Stimulated activated CD4-positive, alpha-beta T cell treated with anti-CD3 and anti-CD28 coated beads, Interleukin-2, amount 100 ng/mL, for 48 hours (primary cell): Measurements from ENCODE around the gene SETBP1.

Experiments used
- DNase-seq, 2 donors: peaks; one replicate each; pipeline ENCODE4 v3.0.0-alpha.2; 2020

The SETBP1 gene

GRCh38 chr18:44733069-44733753 lies 52.5 kb downstream of the SETBP1 start:
- peak in 1 of 2 donors; percentile 25 for DNase-seq

- no peak for DNase-seq
Observed at GRCh38 chr18:44733754-44734465, 53.2 kb downstream of the SETBP1 start.

GRCh38 chr18:44735096-44735495 lies 54.4 kb downstream of the SETBP1 start:
- DNase-seq, result no peak

DNA sequence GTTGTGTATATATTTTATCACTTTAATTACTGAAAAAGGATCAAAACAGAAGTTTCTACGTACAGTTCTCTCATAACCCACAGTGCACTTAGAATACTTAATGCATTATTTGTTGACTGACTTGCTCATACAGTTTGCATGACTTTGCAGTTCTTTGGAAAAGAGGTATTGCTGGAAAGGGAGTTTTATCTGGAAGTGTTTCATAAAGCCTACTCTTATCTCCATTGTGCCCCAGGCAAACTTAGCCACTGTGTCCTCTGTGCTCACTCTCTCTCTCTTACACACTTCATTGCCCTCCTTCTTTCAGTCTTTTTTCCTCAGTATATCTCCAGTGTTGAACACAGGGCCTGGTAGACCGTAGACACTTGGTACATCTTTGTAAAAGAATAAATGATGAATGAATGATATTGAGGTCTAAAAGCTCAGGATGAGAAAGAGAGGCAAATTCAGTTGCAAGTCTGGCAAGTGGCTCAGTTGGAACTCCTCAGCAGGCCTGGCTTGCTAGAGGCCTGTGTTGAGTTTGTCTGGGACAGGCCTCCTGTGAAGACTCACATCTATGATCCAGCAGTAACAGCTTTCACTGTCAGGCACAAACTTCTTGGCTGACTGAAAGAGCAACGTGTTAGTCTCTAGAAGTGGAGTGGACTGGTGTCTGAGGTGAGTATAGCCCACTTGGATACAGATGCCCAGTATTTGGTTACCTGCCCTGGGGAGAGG lies 56.1 kb downstream of the SETBP1 start:
- DNase-seq, result no peak

DNA sequence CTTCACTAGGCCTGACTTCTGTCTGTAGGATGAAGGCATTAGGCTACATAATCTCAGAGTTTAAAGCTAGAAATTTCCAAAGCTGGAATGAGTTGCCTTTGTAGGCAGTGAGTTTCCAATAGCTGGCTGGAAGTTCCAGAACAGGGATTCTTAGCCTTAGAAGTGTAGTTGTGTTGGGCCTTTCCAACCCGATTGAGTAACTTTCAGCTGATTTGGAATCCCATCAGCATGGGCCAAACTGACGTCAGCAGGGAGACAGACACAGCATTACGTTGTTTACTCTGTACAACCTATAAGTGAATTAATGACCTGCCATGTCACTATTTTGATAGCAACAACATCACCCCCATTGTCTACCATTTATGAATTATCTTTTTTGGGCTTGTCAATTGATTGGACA lies 56.9 kb downstream of the SETBP1 start:
- no peak for DNase-seq

DNA sequence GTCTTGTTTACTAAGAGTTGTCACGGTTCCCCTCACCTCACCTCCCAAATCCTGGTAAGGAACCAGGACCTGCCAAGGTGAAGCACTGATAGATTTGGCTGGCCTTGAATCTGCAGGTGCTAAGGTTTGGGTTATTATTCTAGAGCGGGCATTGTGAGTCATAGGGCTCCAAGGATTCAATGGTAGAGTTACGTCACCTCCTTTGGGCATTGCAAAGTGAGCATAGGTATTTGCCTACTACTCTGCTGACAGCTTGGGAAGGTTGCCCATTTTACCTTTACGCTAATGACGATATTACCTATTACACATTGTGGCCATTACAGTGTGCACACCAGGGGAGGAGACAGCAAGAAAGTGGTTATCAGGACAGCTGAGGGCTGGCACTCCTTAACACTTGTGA lies 59.3 kb downstream of the SETBP1 start:
- no peak for DNase-seq

DNA sequence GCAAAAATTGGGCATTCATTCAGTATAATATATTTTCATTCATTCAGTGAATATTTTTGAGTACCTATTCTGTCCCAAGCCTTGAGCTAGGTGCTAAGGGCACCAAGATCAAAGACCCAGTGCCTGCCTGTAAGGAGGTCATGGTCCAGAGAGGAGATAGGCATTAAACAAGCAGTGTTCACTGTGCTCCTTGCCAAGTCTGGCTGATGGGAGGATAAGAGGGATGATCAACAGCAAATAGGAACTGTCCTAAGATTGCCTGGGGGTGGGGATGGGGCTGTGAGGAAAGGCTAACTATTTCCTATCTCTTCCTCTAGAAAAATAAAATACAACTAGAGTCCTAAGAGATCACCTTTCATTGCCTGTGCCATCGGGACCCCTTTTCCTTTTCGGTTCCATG lies 60.4 kb downstream of the SETBP1 start:
- no peak for DNase-seq

- DNase-seq, result no peak
Observed at GRCh38 chr18:44741511-44741910, 60.8 kb downstream of the SETBP1 start.

DNA sequence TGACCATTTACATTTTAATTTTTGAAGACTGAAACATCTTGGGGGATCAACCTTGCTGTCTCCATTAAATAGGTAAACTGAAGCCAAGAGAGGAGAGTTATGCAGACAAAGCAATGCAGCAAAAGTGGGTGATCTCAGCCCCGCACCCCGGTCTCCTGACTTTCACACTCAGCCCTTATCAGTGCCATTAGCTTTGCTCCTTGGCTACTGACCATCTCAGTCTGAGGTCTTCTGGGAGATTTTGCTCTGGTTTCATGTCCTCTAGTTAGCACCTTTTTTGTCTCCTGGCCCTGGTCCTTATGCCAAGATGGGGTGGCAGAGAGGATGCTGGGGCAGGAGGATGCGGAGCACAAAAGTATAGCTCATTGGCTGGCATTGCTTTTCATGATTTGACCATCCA lies 61.4 kb downstream of the SETBP1 start:
- DNase-seq, result no peak

DNA sequence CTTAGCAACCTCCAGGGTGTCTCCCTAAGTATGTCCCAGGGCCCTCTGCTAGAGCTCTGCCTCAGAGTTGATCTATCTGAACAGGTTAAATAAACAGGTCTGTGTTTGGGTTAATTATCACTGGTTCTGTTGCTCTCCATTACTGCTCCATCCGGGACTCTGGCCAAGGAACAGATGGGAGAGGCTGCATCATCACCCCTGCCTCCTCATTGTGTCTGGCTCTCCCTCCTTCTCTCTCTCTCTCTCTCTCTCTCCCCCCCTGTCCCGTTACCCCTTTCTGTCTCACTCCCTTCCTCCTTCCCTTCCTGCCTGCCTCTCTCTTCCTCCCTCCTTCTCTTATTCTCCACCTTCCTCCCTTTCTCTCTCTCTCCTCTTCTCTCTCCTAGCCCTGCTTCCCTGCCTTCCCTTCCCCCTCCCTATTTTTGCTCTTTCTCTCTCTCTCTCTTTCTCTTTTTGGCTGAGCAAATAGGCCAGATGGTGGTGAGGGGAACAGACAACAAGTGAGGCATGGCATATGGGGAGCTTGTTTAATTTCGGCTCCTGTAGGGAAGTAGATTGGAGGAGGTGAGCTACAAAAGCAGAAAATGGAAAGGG lies 62.1 kb downstream of the SETBP1 start:
- no peak for DNase-seq

DNA sequence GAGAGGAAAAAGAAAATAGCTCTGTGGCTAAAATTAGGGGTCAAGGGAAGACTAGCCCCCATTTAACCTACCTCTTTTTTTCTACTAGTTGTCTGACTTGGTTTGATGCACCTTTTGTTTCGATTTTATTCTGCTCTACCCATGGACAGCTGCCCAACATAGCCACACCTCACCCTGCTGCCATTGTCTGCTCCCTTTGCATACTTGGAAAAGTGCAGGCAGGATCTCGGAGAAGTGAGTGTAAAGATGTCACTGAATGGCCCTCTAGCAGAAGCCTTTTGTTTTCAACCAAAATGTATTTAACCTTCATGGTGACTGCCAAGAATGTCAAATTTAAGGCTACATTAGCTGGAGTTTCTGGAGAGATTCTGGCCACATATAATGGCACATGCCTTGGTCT lies 62.9 kb downstream of the SETBP1 start:
- no peak for DNase-seq

GRCh38 chr18:44744161-44745121 lies 63.8 kb downstream of the SETBP1 start:
- no peak for DNase-seq

DNA sequence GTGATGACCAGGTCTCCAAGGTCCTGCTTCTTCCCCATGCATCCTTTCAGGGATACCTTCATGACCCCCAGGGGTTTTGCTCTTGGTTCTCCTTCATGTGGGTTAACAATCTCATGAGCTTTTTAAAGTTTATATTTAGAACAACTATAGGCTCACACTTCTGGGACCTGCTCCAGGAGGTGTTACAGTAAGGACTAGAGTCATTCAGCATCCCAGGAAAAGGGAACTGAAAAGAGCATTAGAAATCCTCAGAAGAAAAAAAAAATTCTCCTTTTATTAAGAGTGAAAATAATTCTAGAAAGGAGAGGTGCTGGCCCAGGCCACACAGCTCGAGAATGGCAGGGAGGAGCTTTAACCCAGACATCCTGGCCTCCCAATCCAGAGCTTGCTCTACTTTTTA lies 66.5 kb downstream of the SETBP1 start:
- DNase-seq, result no peak

- DNase-seq, result no peak
Observed at GRCh38 chr18:44748582-44748981, 67.9 kb downstream of the SETBP1 start.

DNA sequence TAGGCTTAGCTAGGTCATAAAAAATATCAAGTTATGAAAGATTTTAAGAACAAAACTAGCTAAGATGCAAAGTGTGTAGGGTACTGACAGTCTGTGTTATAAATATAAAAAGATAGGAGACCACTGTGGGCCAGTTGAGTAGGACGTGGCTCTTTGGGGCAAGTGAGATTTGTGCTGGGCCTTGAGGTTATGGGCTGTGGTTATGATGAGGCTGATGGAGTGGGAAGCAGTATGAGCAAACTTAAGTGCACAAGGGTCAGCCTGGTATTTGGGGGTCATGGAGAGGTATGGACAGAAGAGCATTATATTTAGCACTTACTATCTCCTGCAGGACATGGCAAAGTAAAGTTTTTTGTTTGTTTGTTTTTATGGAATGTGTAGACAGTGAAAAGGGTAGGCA lies 70.1 kb downstream of the SETBP1 start:
- DNase-seq, result no peak

DNA sequence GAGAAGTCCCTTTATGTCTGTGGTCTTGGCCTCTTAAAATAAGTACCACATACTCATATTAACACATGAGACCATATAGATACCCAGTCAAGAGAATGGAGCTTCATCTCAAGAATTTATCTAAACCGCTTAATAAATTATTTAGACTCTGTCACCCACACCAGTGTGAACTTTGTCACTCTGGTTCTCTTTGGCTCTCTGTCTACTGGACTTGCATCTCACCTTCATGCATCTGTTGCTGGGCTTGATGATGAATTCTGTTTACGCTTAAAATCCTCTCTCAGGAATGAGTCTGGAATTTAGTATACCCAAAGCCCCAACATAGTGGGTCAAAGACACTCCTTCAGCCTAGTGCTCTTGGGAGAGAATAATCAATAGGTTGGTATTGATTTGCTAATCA lies 73.9 kb downstream of the SETBP1 start:
- no peak for DNase-seq

DNA sequence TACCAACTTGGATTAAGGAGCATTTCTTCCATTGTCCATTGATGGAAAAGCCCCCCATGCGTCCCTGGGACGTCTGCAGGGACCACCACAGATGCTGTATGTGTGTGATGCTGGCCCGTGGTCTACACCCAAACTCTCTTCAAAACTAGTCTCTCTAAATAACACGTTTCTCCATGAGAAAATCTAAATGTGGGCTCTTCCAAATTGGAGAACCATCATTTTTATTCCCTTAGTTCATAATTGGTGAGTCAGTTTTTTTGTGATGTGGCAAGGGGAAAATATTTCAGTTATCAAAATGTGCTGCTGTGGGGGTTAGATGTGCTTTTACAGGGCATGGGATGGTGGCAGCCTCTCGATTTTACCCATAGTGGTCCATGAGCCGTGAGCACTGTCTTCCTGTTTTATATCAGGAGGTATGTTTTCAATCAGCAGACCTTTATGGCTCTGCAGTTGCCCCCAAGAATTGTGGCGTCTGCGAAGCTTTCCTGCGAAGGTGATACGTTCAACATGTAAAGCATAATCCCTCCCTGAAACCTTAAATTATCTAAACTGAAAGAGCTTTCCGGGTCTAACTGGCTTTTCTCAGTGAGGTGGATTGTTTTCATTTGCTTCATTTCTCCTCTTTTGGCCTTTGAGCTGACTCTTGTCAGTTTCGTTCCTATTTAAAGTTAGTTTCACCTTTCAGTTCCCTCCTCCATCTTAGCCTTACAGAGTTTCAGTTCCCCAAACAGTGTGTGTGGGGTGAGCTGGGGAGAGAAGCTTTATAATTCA lies 78.4 kb downstream of the SETBP1 start:
- DNase-seq, result peak; percentile 35 to 42

DNA sequence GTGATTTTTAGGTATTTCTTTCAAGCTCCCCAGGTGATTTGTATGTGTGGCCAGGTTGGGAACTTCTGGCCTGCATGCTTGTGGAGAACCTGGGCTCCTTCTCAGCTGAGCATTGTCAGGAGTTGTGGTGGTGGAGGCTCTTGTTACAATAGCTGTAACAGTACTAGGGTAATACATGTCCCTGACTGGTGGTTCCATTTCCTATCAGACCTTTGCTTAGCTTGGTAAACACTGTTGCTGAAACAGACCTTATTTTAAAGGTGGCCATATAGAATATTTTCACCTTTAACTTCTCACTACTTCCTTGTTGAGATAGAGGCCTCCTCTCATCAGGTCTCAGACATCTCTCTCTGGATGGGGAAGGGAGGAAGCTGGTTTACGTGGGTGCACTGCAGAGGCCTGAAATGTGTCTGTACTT lies 79.2 kb downstream of the SETBP1 start:
- DNase-seq, result peak; percentile 7 to 12

DNA sequence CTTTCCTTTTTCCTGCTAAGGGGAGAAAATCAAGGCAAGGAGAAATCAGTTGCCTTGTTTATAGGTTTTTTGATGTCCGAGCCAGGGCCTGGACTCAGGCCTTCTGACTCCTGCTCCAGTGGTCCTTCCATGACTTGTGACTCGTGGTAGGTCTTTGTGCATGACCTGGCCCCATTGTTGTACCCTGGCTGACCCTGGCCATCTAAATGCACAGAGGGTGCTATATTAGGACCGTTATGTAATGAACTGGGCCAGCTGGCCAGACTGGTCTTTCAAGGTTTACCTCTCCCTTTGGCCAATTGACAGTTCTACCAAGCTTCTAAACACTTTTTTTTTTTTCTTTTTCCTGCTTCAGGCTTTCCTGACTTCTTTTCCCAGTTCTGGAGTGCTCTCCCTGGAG lies 81.1 kb downstream of the SETBP1 start:
- no peak for DNase-seq

DNA sequence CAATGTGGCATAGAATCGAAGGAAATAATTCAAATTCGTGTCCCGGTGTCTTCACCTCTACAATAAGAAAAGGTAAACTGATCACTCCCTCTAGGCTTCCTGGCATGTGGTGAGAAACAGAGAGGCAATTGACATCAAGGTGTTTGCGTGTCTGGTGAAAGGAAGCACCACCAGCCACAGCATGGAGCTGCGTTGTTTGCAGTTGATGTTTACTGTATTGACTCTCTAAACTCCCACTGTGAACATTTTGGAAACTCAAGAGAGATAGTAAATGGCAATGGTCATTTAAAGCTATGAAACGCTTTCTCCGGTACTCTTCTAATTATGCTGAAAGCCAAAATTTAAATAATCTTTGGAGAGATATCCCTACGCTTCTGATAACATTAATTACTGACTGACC lies 82.6 kb downstream of the SETBP1 start:
- no peak for DNase-seq

DNA sequence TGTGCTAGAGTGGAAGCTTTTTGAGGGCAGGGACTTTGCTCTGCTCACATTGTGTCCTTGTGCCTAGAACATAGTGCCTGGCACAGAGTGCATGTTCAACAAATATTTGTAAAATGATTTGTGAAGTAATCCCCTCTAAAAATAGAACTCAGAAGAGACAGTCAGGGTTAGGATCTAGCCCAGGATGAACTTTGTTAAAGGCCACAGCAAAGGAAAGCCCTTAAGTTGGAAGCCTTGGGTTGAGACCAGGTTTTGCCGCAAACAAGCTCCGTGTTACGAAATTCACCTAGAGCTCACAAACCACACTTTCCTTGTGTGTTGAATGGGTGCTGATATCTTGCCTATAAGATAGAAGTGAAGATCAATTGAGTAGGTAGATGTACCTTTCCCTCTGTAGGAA lies 84.2 kb downstream of the SETBP1 start:
- DNase-seq, result no peak

- DNase-seq, result no peak
Observed at GRCh38 chr18:44765456-44765855, 84.8 kb downstream of the SETBP1 start.
